ENCODE data around the gene SERPINE1.

Gene SERPINE1

DNA sequence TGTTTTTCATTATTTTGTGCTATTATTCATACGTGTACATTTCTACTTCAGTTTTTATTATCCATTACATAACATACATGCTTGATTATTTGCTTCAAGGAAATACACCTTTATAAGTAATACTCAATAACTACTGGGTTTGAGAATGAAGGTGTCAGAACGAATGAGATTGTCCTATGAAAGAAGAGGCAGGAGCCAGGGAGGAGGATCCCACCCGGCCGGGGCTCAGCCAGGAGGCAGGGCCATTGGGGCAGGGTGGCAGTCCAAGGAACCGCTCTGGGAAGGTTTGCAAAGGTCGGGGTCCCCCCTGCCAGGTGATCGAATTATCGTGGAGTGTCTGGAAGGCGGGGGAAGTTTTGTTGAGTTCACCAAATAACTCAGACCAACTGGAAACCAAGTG is 32.5 kb upstream of the SERPINE1 start:
- H3K27ac ChIP-seq, result peak overlapping the region; percentile 43; the same call in 1 of the 2 replicates
- no peak for DNase-seq (ENCODE audit: low spot score)
- ChIA-PET POLR2A (ENCODE audit: low non-redundant PET) (interaction anchor here (0.5 to 0.6 kb wide), 2 partner anchors 25 to 36 kb away, joined by 3 to 5 read pairs; no protein-coding TSS in a partner anchor), CTCF (interaction anchor here (0.6 to 1.4 kb wide), 11 partner anchors 9 to 200 kb away, joined by 3 to 6 read pairs (median 3); partner anchors contain the start of gene TRIM56)
- TF ChIP-seq, protein P1, sequence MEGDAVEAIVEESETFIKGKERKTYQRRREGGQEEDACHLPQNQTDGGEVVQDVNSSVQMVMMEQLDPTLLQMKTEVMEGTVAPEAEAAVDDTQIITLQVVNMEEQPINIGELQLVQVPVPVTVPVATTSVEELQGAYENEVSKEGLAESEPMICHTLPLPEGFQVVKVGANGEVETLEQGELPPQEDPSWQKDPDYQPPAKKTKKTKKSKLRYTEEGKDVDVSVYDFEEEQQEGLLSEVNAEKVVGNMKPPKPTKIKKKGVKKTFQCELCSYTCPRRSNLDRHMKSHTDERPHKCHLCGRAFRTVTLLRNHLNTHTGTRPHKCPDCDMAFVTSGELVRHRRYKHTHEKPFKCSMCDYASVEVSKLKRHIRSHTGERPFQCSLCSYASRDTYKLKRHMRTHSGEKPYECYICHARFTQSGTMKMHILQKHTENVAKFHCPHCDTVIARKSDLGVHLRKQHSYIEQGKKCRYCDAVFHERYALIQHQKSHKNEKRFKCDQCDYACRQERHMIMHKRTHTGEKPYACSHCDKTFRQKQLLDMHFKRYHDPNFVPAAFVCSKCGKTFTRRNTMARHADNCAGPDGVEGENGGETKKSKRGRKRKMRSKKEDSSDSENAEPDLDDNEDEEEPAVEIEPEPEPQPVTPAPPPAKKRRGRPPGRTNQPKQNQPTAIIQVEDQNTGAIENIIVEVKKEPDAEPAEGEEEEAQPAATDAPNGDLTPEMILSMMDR (conservative IDR thresholded peaks at IDR 0.05; ENCODE audit: low read depth), result no peak

DNA sequence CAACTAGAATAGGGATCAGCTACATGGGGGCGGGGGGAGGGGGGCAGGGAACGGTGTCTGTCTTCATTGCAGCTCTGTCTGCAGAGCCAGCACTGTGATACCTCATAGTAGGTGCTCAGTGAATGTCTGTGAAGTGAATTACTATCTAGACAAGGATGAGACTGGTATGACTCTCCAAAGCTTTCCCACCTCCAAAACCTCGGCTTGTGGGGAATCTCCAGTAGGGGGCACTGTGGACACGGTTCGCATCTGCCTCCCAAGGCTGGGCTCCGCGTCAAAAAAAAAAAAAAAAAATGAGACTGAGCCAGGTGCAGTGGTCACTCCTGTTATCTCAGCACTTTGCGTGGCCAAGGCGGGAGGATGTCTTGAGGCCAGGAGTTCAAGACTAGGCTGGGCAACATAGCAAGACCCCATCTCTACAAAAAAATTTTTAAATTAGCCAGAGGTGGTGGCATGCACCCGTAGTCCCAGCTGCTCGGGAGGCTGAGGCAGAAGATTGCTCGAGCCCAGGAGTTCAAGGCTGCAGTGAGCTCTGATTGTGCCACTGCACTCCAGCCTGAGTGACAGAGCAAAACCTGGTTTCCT is 32.0 kb upstream of the SERPINE1 start:
- peak overlapping the region; percentile 43 for H3K27ac ChIP-seq
- ChIA-PET CTCF (interaction anchor here (0.6 to 1.4 kb wide), 12 partner anchors 10 to 316 kb away, joined by 3 to 6 read pairs (median 4); partner anchors contain the start of gene TRIM56), POLR2A (ENCODE audit: low non-redundant PET) (interaction anchor here (0.6 to 0.9 kb wide), 3 partner anchors 10 to 633 kb away, joined by 3 to 6 read pairs (median 5); no protein-coding TSS in a partner anchor)
- TF ChIP-seq, protein P1 (conservative IDR thresholded peaks at IDR 0.05; ENCODE audit: low read depth), result peak; percentile 51
- no peak for DNase-seq (ENCODE audit: low spot score)

DNA sequence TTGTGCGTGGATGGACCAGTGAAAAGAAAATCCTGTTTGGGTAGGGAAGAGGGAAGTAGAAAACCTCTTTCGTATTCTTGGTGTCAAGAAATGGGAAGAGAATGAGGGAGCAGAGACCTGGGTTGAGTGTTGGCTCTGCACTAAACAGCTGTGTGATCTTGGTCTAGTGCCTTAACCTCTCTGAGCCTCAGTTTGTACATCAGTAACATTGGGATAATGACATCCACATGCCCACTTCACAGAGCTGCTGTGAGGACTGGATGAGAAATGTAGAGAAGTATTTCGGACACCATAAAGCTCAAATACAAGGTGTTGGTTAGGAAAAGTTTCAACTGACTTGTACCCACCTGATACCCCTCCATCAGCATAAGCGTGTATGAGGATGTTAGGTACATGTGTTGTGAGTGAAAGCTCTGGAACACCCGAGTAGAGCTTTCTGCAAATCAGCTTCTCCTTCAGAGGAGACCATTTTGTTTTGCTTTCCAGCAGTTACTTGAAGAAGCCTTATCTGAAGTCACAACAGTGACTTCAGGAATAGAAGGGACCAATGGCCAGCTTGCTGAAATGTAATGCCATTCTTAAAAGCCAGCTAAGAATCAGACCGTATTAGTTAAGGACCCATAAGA is 30.5 kb upstream of the SERPINE1 start:
- TF ChIP-seq, protein P1 (conservative IDR thresholded peaks at IDR 0.05; ENCODE audit: low read depth), result no peak
- ChIA-PET POLR2A (ENCODE audit: low non-redundant PET) (no interaction called here), CTCF (interaction anchor here (0.7 kb wide), 1 partner anchor 418 kb away, joined by 3 read pairs; no protein-coding TSS in a partner anchor)

DNA sequence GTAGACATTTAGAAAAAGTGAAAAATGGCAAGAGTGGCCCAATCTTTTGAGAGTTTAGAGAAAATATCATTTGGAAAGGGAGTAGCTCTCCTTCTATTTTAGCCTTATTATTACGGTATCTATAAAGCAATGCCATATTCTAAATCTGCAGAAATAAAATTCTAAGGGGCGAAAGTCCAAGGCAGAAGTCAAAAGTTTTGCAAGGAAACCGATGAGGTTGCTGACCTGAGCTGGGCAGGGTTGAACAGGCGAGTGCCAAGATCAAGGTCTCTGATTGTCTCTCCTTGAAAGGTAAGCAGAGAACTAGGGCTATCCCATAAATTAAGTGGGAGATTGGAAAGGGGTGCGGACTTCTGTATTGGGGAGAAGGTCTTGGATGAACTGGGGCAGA is 30.0 kb upstream of the SERPINE1 start:
- no peak for DNase-seq (ENCODE audit: low spot score)
- CTCF ChIA-PET, result interaction anchor here (0.7 kb wide), 1 partner anchor 417 kb away, joined by 3 read pairs; no protein-coding TSS in a partner anchor
- TF ChIP-seq, protein P1 (conservative IDR thresholded peaks at IDR 0.05; ENCODE audit: low read depth), result no peak
- H3K27ac ChIP-seq, result no peak overlapping the region
- POLR2A ChIA-PET (ENCODE audit: low non-redundant PET), result no interaction called here

More for the DNA sequence above, 30.5 kb upstream of the SERPINE1 start:
- no peak for DNase-seq (ENCODE audit: low spot score)
- no peak overlapping the region for H3K27ac ChIP-seq

DNA sequence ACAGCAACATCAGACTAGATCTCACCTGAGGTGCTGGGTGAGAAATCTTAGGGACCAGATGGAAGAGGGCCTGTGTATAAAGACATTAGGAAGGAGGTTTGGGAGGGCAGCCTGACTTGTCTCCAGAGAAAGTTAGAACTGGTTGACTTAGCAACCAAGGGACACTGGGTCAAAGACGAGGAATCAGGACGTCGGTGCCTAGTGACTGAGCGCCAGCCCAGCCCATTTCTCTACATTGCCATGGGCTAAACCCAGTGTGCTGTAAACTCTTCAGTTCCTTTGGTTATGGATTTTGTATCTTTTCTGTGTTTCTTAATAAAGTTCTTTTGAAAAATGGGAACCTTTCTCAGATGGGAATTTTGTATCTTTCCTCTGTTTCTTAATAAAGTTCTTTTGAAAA is 29.3 kb upstream of the SERPINE1 start:
- POLR2A ChIA-PET (ENCODE audit: low non-redundant PET), result no interaction called here
- DNase-seq (ENCODE audit: low spot score), result no peak
- H3K27ac ChIP-seq, result peak overlapping the region; percentile 87; the same call in 1 of the 2 replicates
- TF ChIP-seq, protein P1 (conservative IDR thresholded peaks at IDR 0.05; ENCODE audit: low read depth), result no peak
- CTCF ChIA-PET, result no interaction called here

DNA sequence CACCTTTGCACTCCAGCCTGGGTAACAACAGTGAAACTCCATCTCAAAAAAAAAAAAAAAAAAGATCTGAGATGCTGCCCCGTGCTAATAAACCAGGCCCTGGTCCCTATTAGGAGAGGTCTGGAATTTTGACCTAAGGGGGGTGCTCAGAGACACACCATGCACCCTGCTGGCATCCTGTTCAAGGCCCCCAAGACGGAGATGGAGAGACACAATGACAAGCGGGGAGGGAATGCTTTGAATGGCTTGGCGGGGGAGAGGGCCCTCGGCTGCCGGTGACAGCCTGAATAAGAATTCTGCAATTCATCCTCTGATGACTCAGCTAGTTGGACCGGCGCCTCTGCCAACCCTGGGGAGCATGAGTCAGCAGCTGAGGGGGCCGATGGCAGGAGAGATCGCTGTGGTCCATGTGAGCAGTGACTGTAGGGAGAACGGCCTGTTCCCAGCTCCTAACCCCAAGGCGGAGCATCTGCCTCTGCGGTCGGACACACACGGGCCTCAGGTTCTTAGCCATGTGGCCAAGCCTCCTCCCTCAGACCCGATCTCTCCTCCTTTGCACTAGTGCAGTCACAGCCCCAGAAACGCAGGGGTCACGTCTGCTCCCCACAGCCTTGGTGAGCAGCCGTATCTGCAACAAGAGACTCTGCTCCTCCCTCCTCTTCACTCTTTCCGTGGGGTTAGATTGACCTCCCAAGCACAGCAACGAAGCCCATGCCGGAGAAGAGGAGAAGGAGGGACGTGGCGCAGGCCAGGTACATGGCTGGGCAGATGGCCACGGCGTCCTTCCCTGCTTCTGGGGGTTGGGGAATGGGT is 26.7 kb upstream of the SERPINE1 start:
- peak overlapping the region; percentile 87 for H3K27ac ChIP-seq
- CTCF ChIA-PET, result no interaction called here
- peak; percentile 96 for DNase-seq (ENCODE audit: low spot score)
- POLR2A ChIA-PET (ENCODE audit: low non-redundant PET), result interaction anchor here (0.7 kb wide), 1 partner anchor 441 kb away, joined by 9 read pairs; no protein-coding TSS in a partner anchor
- TF ChIP-seq, protein P1 (conservative IDR thresholded peaks at IDR 0.05; ENCODE audit: low read depth), result no peak

All from RWPE1 (cell line).